ENCODE measurements around the gene NPPB. TPM values are rescaled to one million over a fixed set of nuclear protein-coding genes. Genes with fewer than 3 reads are reported as not detected.
A peak's percentile ranks its signal among the peaks of the same experiment; 100 is the strongest.

NPPB gene
- total RNA-seq, 2 donors from 2014 or later: not detected

DNA sequence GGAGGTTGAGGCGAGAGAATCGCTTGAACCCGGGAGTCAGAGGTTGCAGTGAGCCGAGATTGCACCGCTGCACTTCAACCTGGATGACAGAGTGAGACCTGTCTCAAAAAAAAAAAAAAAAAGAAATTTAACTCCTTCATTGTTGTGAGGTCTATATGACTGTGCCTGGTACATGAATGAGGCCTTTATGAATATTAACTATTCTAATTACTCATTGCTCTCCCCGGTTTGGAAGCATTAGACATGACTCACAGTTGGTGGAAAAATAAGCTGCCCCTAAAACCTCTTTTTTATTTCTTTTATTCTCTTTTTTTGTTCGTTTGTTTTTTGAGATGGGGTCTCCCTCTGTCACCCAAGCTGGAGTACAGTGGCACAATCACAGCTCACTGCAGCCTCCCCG lies 3.3 kb downstream of the NPPB start:
- no peak overlapping the region for H3K4me3 Mint-ChIP-seq
- ATAC-seq (replicated peaks): peak; percentile 59
- peaks cover 39% of the 10 kb centered on the region for H3K27me3 Mint-ChIP-seq
- H3K36me3 Mint-ChIP-seq (ENCODE audit: low read depth): no peaks in the 10 kb centered on the region
- H3K4me1 Mint-ChIP-seq: no peaks in the 10 kb centered on the region
- no peak overlapping the region for H3K27ac Mint-ChIP-seq
- H3K9me3 Mint-ChIP-seq: no peaks in the 10 kb centered on the region

DNA sequence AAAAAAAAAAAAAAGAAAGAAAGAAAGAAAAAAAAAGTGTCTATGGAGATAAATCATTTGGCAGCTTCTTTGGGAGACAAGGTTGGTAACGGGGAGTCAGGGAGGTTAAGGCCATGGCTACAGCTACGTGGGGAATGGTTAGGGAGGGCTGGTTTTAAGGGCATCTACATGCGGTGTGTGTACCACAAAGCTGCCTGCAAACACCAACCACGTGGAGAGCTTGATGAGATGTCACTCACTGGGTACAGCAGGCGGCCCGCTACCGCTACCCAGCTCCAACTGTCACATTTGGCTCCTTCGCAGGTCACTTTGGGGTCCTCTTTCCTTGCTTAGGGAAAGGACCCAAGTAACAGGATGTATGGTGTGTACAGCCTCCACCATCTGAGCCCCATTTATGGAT lies 4.2 kb downstream of the NPPB start:
- ATAC-seq (replicated peaks): no peak
- no peaks in the 10 kb centered on the region for H3K4me1 Mint-ChIP-seq
- peaks cover 34% of the 10 kb centered on the region for H3K27me3 Mint-ChIP-seq
- no peak overlapping the region for H3K4me3 Mint-ChIP-seq
- H3K27ac Mint-ChIP-seq: no peak overlapping the region
- H3K9me3 Mint-ChIP-seq: no peaks in the 10 kb centered on the region
- no peaks in the 10 kb centered on the region for H3K36me3 Mint-ChIP-seq (ENCODE audit: low read depth)

GRCh38 chr1:11851180-11851579 lies 7.6 kb downstream of the NPPB start:
- no peak overlapping the region for H3K4me3 Mint-ChIP-seq
- no peak for ATAC-seq (replicated peaks)
- peaks cover 23% of the 10 kb centered on the region for H3K27me3 Mint-ChIP-seq
- H3K36me3 Mint-ChIP-seq (ENCODE audit: low read depth): no peaks in the 10 kb centered on the region
- H3K9me3 Mint-ChIP-seq: no peaks in the 10 kb centered on the region
- H3K27ac Mint-ChIP-seq: no peak overlapping the region
- H3K4me1 Mint-ChIP-seq: no peaks in the 10 kb centered on the region

DNA sequence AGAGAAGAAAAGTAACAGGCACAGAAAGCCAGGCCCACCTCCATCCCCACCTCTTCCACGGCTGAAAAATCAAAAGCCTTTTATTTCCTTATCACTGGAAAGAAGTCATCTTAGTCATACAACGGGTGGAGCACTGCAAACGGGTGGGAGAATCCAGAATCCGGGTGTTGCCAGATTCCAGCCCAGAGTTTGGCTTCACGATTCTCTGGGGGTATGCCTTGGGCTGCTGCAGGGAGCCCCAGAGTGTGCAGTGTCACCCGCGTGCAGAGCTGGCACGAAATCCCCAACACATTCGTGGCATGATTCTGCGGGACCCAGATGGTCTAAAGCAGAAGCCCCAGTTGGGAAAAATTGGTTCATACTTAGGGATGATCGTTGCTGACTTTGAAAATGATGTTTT lies 8.6 kb downstream of the NPPB start:
- H3K36me3 Mint-ChIP-seq (ENCODE audit: low read depth): no peaks in the 10 kb centered on the region
- H3K9me3 Mint-ChIP-seq: no peaks in the 10 kb centered on the region
- no peaks in the 10 kb centered on the region for H3K4me1 Mint-ChIP-seq
- ATAC-seq (replicated peaks): no peak
- H3K27ac Mint-ChIP-seq: no peak overlapping the region
- H3K4me3 Mint-ChIP-seq: no peak overlapping the region
- peaks cover 23% of the 10 kb centered on the region for H3K27me3 Mint-ChIP-seq

DNA sequence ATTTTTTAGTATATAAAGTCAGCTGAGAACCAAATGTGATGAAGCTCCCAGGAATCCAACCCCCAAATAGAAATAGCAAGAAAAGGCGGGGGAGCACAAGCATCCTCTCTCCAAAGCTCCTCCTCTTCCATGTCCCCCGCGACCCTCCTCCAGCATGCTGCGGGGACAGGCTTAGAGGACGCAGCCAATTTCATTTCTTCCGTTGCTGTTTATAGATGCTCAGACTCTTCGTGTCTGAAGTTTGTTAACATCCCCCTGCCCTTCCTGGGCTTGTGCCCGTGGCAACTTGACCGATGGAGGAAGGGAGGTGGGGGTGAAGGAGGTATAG lies 10.4 kb downstream of the NPPB start:
- Mint-ChIP-seq H3K27ac (no peak overlapping the region), H3K4me3 (no peak overlapping the region), H3K27me3 (peaks cover 17% of the 10 kb centered on the region), H3K9me3 (no peaks in the 10 kb centered on the region), H3K4me1 (no peaks in the 10 kb centered on the region), H3K36me3 (ENCODE audit: low read depth) (peaks cover 15% of the 10 kb centered on the region)
- ATAC-seq (replicated peaks): no peak

- no peaks in the 10 kb centered on the region for H3K9me3 Mint-ChIP-seq
- no peak within 1 kb of the TSS for H3K4me3 Mint-ChIP-seq
- H3K36me3 Mint-ChIP-seq (ENCODE audit: low read depth): peaks cover 19% of the 10 kb centered on the region
- H3K27ac Mint-ChIP-seq: no peak within 1 kb of the TSS
- no peaks in the 10 kb centered on the region for H3K4me1 Mint-ChIP-seq
- no peak for ATAC-seq (replicated peaks)
- H3K27me3 Mint-ChIP-seq: peaks cover 15% of the 10 kb centered on the region
Measured at GRCh38 chr1:11847667-11848372, 10.9 kb downstream of the NPPB start, which contains the start of gene NPPA. TSS of gene NPPA (minus strand) at chr1:11847783. CDS start at chr1:11847684, 99 bp downstream.

DNA sequence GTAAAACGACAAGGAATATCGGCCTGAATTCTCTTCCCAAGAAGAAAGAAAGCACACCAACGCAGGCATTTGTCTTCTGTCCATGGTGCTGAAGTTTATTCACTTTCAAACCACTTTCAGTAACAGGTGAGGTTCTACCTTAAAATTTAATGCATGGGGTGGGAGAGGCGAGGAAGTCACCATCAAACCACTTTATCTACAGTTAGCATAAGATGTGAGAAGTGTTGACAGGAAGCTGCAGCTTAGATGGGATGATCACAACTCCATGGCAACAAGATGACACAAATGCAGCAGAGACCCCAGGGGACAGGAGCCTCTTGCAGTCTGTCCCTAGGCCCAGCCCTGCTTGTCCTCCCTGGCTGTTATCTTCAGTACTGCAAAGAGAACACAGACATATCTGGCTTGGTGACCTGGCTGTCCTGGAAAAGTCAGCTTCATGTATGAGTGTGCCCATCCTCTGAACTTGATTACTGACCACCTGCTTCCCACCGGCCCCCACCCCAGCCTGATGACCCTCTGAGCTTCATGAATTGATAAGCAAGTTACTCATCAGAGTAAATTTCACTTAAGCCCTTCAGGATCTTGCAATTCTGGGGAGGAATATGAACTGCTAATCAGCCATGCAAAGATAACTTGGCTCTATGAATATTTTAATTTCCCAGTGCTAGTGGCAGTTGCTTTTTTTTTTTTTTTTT lies 13.0 kb downstream of the NPPB start:
- no peaks in the 10 kb centered on the region for H3K4me1 Mint-ChIP-seq
- H3K4me3 Mint-ChIP-seq: no peak overlapping the region
- ATAC-seq (replicated peaks): no peak
- H3K36me3 Mint-ChIP-seq (ENCODE audit: low read depth): peaks cover 37% of the 10 kb centered on the region
- no peaks in the 10 kb centered on the region for H3K9me3 Mint-ChIP-seq
- peaks cover 4% of the 10 kb centered on the region for H3K27me3 Mint-ChIP-seq
- H3K27ac Mint-ChIP-seq: no peak overlapping the region

DNA sequence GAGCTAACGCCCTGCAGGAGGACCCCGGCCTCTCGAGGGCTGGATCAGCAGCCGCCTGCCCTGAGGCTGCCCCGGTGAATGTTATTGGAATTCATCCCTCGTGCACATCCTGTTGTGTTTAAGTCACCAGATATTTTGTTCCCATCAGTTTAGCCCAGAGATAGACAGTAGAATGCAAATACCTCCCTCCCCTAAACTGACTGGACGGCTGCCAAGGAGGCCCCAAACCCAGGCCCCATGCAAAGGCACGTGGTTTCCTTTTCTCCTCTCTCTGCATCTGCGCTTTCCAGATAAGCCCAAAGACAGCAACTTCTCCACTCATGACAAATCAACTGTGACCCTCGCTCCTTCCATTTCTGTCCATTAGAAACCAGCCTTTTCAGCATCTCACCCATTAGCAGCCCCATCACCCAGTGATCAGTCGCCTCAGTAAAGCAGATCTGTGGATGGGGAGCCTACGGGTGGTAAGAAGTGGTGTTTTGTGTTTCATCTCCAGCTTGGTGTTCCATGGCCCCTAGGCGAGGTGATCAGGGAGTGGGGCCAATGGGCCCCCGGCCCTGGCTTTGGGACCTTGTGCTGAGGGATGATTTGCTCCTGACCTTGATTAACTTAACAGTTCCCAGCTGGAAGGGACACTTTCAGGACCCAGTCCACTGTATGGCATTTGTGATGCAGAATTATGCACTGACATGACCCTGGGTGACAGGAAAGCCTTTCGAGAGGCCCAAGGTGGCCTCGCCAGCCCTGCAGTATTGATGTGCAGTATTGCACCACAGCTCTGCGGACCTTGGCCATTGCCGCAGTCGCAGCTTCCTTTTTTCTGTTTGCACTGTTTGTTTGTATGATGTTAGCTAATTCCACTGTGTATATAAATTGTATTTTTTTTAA lies 16.3 kb downstream of the NPPB start:
- Mint-ChIP-seq H3K27ac (no peak overlapping the region), H3K4me1 (no peaks in the 10 kb centered on the region), H3K9me3 (no peaks in the 10 kb centered on the region), H3K4me3 (no peak overlapping the region), H3K36me3 (ENCODE audit: low read depth) (peaks cover 70% of the 10 kb centered on the region), H3K27me3 (no peaks in the 10 kb centered on the region)
- no peak for ATAC-seq (replicated peaks)

DNA sequence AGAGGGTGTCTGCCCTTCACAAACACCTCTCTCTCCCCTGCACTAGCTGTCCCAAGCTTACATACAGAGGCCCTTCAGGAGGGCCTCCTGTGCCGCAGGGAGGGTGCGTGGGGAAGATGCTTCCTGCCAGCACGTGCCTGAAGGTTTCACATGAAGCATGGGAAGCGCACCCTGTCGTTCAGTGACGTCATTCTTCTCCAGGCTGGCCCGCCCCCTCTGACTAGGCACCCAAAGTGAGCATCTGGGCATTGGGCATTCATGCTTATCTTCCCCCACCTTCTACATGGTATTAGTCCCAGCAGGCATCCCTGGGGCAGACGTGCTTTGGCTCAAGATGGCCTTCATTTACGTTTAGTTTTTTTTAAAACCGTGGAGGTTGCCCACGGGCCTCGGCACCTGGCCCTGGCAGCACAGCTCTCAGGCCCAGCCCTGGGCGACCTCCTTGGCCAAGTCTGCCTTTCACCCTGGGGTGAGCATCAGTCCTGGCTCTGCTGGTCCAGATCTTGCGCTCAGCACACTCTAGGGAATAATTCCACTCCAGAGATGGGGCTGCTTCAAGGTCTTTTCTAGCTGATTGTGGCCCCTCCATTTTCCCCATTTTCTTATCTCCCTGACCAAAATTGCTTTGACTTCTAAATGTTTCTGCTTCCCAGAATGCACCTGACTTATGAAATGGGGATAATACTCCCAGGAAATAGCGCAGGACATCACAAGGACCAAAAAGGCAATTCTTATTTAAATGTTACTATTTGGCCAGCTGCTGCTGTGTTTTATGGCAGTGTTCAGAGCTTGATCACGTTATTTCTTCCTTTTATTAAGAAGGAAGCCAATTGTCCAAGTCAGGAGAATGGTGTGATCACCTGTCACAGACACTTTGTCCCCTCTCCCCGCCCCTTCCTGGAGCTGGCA lies 17.2 kb downstream of the NPPB start:
- H3K27ac Mint-ChIP-seq: no peak overlapping the region
- H3K27me3 Mint-ChIP-seq: no peaks in the 10 kb centered on the region
- H3K4me3 Mint-ChIP-seq: no peak overlapping the region
- H3K9me3 Mint-ChIP-seq: no peaks in the 10 kb centered on the region
- ATAC-seq (replicated peaks): no peak
- H3K4me1 Mint-ChIP-seq: no peaks in the 10 kb centered on the region
- H3K36me3 Mint-ChIP-seq (ENCODE audit: low read depth): peaks cover 74% of the 10 kb centered on the region

DNA sequence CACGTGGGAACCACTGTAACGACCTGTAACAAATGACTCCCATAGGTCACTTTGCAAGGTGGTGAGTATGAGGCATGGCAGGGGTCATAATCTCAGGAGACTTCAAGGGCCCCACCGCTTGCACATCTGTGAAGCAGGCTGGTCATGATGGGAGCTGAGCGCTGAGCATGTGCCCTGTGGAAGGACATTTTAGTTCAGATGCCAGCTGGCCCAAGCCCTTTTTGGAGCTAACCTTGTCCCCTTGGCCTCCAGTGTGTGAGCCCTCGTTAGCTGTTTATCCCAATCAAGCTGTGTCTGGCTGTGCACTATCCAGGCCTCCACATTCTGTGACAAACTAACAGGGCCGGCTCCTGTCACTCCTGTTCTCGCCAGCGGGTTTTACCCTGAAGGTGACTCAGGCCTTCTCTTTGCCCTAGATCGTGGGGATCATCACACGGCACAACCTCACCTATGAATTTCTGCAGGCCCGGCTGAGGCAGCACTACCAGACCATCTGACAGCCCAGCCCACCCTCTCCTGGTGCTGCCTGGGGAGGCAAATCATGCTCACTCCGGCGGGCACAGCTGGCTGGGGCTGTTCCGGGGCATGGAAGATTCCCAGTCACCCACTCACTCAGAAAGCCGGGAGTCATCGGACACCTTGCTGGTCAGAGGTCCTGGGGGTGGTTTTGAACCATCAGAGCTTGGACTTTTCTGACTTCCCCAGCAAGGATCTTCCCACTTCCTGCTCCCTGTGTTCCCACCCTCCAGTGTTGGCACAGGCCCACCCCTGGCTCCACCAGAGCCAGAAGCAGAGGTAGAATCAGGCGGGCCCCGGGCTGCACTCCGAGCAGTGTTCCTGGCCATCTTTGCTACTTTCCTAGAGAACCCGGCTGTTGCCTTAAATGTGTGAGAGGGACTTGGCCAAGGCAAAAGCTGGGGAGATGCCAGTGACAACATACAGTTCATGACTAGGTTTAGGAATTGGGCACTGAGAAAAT lies 18.7 kb downstream of the NPPB start:
- Mint-ChIP-seq H3K27ac (no peak overlapping the region), H3K27me3 (no peaks in the 10 kb centered on the region), H3K4me3 (no peak overlapping the region), H3K9me3 (no peaks in the 10 kb centered on the region), H3K4me1 (no peaks in the 10 kb centered on the region), H3K36me3 (ENCODE audit: low read depth) (peaks cover 88% of the 10 kb centered on the region)
- ATAC-seq (replicated peaks): no peak

- Mint-ChIP-seq H3K27ac (no peak overlapping the region), H3K4me3 (no peak overlapping the region), H3K27me3 (no peaks in the 10 kb centered on the region), H3K36me3 (ENCODE audit: low read depth) (peaks cover 90% of the 10 kb centered on the region), H3K4me1 (no peaks in the 10 kb centered on the region), H3K9me3 (no peaks in the 10 kb centered on the region)
- ATAC-seq (replicated peaks): peak; percentile 89
Measured at GRCh38 chr1:11838349-11839272, 20.1 kb downstream of the NPPB start.

- no peak for ATAC-seq (replicated peaks)
- no peaks in the 10 kb centered on the region for H3K4me1 Mint-ChIP-seq
- H3K36me3 Mint-ChIP-seq (ENCODE audit: low read depth): peaks cover 88% of the 10 kb centered on the region
- no peaks in the 10 kb centered on the region for H3K27me3 Mint-ChIP-seq
- H3K4me3 Mint-ChIP-seq: no peak overlapping the region
- H3K27ac Mint-ChIP-seq: no peak overlapping the region
- H3K9me3 Mint-ChIP-seq: no peaks in the 10 kb centered on the region
Measured at GRCh38 chr1:11837767-11838348, 20.9 kb downstream of the NPPB start.

Measured in activated T-helper 17 cell treated with anti-CD3 and anti-CD28 coated beads, Interleukin-2, amount 50 U/mL, for 72 hours (primary cell).